Right renal cortex interstitium (tissue), 3 donors: ENCODE measurements around the gene PALMD. TPM values are rescaled to one million over a fixed set of nuclear protein-coding genes. Genes with fewer than 3 reads are reported as not detected.

Experiments
- DNase-seq, 3 donors: peaks; one replicate each; pipeline ENCODE4 v3.0.0-alpha.2; 2013; ENCODE audit warnings: low read depth in 3 of 3, low spot score in 2 of 3
- polyA plus RNA-seq, 3 donors: library from polyadenylated mRNA; unstranded; fragments of 120-200 nt; gene quantifications; one replicate each; pipeline ENCODE4 v1.2.1, GENCODE V29; 2013; ENCODE audit not compliant: insufficient read length in 3 of 3

PALMD gene
- polyA plus RNA-seq, 3 donors: 2.1 to 2.6 (median 2.5) TPM

DNA sequence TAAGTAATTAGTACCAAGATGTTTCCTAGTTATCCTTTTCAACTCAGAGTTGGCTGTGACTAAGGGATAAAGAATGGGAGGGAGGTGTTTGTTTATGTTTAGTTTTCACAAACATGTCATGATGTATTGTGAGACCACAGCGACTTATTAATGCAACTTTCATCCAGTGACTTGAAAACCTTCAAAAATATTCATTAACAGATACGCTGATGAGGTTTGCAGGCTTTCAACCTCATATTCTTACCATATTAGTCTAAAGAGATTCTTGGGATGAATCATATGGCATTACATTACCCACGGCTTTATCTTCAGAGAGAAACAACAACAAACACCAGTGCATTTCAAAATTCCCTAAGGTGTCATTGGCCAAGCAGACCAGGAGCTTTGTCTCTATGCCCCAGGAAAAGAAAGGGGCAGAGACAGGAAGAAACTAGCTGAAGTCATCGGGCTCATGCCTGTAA is 36.4 kb downstream of the PALMD start:
- DNase-seq: no peak

DNA sequence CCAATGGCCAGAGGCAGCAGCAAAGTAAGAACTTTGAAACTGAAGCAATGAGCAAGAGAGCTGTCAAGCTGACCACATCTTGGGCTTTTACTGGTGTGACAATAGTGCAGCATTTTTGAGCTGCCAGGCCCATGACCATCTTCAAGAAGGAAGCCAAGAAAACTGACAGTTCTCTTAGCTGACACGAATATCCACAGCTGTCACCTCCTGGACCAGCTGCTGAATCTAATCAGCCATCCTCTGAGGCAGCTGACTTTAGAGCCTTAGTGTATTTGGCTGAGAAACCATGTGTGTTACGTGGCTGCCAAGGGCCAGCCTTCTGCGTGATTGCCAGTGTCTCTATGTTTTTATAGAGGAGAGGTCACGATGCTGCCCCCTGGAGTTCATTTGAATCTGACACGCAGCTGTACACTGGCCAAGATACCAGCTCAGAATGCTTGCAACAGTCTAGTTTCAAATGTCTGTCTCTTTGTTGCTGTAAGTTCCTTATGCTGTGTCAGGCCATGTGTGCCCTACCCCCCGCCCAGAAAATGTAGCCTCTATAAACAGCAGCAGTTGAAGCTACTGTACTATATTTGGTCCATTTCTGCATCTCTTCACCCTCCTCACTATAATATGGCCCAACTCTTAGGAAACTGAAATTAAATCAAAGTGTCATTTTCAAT is 39.7 kb downstream of the PALMD start:
- DNase-seq: no peak

- no peak for DNase-seq
Observed at GRCh38 chr1:99691175-99691574, 45.3 kb downstream of the PALMD start.

GRCh38 chr1:99696616-99697015 is 50.7 kb downstream of the PALMD start:
- no peak for DNase-seq

DNA sequence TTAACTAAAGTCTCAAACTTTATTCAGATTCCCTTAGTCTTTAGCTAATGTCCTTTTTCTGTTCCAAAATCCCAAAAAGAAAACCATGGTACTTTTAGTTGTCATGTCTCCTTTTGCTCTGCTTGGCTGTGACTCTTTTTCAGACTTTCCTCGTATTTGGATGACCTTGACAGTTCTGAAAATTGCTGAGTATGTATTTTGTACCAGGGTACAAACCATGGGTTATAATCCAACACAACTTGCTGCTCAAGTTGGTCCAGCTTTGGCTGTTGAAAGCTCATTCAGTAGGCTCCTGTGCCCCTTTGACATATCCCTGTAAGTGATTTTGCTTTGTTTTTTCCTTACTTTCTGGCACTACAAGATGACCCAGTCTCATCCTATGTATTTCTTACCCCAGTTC is 51.7 kb downstream of the PALMD start:
- no peak for DNase-seq

DNA sequence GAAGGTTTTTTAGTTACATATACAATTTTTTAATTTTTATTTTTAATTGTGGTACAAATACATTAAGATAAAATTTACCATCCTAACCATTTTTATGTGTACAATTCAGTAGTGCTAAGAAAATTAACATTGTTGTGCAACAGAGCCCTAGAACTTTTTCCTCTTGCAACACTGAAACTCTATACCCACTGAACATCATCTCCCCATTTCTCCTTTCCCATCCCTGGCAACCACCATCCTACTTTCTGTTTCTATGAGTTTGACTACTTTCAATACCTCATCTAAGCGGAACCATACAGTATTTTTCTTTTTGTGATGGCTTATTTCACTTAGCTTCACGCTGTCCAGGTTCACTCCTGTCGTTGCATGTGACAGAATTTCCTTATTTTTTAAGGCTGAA is 54.1 kb downstream of the PALMD start:
- DNase-seq: no peak

DNA sequence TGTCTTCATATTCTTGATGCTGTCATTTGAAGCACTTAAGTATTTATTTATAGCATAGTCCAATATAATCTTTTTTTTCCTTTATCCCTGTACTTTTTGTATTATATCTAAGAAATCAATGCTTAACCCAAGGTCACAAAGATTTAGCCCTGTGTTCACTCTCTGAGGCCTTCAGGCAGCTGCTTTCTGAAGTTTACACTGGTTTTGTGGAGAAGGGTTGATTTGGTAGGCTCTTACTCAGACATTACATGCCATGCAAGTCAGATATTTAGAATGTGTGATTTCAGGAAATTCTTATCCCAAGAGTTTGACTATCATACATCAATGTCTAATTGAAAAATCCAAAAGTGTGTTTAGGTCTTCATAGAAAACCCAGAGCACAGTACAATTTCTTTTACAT is 56.3 kb downstream of the PALMD start:
- no peak for DNase-seq

GRCh38 chr1:99704356-99704816 is 58.5 kb downstream of the PALMD start:
- DNase-seq: no peak

DNA sequence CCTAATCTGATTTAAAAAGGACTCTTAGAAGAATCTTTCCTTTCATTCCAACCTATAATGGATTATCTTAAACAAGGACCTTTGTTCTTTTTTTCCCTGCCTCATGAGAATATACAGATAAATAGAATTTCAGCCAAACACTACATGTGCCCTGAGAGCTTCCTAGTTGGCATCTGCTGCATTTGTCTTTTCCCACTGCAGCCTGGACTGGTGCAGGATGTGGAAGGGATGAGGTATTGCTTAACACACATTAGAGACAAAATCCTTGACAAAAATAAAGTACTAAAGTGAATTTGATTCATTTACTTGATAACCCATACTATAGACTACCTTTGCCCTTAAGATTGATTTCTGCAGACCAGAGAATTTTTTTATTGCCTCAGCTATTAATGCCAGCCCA is 59.5 kb downstream of the PALMD start:
- DNase-seq: no peak

- DNase-seq: peak; percentile 36 to 45 (median 41)
Observed at GRCh38 chr1:99707535-99708142, 61.7 kb downstream of the PALMD start.

DNA sequence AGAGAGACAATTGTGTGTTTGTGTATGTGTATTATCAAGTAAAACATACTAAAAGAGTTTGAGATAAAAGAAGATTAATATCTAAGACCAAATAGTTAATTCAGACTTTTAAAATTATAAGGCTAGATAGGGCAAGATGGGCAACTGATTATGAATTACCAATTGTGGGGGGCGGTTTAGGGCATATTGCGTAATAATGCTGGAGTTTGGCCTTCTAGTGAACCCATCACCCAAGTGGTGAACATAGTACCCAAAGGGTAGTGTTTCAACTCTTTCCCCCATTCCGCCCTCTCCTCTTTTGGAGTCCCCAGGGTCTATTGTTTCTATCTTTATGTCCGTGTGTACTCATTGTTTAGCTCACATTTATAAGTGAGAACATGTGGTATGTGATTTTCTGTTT is 65.1 kb downstream of the PALMD start:
- no peak for DNase-seq

DNA sequence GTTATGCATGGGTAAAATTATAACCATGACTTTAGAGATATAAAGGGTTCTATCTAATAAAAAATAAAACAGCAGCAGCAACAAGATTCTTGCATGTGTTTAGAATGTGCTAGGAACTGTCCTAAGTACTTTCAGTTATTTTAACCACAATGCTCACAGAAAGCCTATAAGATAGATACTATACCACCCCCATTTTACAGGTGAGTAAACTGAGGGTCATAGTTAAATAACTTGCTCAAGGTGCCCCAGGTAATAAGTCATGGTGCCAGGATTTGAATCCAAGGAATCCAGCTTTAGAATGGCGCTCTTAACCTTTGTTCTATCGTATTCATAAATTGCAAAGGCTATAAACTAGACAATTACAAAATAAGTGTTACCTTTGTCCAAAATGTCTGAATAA is 67.1 kb downstream of the PALMD start:
- no peak for DNase-seq

DNA sequence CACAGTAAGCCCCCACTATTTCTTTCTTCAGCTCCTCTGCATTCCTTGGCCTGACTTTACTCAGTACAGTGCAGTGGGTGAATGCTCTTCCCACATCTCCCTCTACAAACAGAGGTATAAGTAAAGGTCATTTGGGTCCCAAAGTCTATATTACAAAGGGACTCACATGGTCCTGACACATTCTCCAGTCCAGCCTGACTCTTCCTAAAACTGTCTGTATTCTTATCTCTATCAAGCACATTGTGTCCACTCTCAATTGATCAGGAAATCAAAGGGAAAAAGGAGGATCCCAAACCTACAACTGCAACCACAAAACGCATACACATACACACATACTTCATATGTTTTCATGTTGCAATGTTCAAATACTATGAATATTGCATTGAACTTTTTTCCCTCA is 71.1 kb downstream of the PALMD start:
- no peak for DNase-seq

- DNase-seq: no peak
Observed at GRCh38 chr1:99723251-99723650, 77.3 kb downstream of the PALMD start.

GRCh38 chr1:99725996-99726395 is 80.1 kb downstream of the PALMD start:
- DNase-seq: no peak

DNA sequence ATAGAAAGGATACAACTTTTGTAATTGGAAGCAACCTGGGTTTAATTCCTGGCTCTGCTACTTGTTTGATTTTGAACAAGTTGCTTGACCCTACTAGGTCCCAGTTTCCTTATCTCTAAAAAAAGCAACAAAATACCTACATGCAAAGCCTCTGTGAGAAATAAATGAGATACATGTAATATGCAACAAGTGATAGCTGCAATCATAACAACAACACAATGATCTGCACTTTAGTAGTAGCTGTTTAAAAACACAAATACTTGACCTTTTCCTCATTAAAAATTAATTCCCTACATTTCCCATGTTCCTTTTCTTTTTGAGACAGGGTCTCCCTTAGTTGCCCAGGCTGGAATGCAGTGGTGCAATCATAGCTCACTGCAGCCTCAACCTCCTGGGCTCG is 80.5 kb downstream of the PALMD start:
- DNase-seq: no peak

DNA sequence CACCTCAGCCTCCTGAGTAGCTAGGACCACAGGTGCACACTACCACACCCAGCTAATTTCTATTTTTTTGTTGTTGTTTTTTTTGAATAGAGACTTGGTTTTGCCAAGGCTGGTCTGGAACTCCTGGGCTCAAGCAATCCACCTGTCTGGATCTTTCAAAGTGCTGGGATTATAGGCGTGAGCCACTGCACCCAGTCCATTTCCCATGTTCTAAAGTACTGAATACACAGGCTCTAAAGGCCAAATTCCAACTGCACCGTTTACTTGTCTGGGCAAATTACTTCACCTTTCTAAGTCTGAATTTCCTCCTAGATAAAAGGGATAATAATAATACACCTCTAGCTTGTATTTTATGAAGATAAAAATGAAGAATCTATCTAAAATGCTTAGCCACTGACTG is 80.9 kb downstream of the PALMD start:
- DNase-seq: no peak

GRCh38 chr1:99727575-99728185 is 81.8 kb downstream of the PALMD start:
- DNase-seq: no peak

GRCh38 chr1:99728494-99729235 is 82.8 kb downstream of the PALMD start:
- DNase-seq: no peak

DNA sequence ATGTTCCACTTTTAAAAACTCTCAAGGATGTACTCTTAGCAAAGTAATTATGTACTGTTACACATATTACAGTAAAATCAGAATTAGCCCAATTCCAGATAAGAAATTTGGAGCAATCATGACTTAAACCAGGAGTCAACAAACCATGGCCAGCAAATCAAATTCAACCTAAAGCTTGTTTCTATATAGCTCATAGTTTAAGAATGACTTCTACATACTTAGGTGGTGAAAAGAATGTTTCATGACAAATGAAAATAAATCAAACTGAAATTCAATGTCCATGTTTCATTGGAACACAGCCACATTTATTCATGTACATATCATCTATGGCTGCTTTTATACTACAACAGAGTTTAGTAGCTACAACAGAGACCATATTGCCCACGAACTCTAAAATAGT is 85.5 kb downstream of the PALMD start:
- DNase-seq: no peak

DNA sequence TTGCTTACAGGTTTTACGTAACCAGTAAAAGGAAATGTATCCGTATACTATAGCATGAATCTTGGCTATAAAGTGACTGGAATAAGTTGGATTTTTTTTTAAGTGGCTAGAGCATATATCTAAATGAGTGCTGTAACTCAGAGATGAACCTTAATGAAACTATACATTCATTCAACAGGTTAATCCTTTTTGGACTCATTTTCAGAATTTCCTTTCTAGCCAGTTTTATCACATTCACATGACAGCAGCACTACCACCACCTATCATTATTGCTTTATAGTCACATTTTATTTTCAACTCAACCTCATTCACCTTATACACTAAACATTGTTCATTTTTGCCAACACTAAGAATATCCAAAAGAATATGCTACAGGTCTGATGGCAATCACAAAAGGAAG is 89.9 kb downstream of the PALMD start:
- DNase-seq: no peak
